HG02588 (cell line): ENCODE data around the gene ADCY3.

Experiments
- ATAC-seq: cut with Tn5 transposase; IDR thresholded peaks from one replicate; pipeline ENCODE4 v1.9.1; 2021; ENCODE audit warnings: mild to moderate bottlenecking, moderate library complexity; ENCODE audit not compliant: unreplicated experiment

The ADCY3 gene

DNA sequence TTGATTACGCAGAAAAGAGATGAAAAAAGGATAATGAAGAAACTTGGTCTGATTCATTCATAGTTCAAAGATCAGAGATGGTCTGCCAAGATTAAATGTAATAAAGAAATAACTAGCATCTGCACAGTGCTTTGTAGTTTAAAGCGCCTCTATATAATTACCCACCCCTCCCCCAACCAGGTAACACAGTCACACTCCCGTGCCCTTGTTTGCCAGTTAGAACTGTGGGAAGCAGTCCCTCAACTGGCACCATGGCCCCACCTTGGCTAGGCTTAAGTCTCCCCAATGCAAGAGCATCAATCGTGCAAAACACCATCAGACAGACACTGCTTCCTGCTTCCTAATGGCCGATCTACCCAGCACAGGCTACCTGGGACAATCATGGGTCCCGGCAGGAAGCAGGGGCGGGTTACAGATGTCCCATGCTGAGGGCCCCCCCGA is 11.6 kb downstream of the ADCY3 start:
- no peak for ATAC-seq

DNA sequence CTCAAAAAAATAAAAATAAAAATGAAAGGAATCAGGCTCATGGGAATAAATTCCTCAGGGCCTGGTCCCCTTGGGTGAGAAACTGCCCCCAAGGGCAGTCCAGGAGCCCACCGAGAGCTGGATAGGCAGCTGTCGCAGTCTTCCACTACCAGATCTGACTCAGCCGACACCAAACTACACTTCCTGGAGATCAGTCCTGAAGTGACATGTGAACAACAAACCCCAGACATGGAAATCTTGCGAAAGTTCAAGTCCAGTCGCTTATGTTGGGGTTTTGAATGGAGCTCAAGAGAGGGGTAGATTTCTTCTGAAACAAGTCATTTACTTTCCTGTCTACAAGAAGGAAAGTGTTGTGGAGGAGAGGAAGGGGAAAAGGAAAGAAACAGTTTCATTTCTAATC is 12.9 kb downstream of the ADCY3 start:
- no peak for ATAC-seq

DNA sequence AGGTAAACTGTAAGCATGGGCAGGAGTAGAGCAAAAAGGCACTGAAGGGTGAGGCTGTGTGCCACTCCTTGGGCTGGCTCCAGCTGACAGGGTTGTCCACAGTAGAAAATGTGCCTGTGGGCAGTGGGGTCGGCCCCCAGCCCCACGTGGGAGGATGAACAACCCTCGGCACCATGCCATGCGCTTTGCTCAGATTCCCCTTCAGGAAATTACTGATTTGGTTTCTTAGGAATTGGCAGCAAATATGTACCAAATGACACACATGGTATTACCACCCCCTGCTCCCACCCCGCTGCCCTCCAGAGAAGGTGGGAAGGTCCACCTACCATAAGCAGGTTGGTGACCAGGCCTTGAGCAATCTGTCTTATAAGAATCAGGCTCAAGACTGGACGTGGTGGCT is 13.6 kb downstream of the ADCY3 start:
- no peak for ATAC-seq

DNA sequence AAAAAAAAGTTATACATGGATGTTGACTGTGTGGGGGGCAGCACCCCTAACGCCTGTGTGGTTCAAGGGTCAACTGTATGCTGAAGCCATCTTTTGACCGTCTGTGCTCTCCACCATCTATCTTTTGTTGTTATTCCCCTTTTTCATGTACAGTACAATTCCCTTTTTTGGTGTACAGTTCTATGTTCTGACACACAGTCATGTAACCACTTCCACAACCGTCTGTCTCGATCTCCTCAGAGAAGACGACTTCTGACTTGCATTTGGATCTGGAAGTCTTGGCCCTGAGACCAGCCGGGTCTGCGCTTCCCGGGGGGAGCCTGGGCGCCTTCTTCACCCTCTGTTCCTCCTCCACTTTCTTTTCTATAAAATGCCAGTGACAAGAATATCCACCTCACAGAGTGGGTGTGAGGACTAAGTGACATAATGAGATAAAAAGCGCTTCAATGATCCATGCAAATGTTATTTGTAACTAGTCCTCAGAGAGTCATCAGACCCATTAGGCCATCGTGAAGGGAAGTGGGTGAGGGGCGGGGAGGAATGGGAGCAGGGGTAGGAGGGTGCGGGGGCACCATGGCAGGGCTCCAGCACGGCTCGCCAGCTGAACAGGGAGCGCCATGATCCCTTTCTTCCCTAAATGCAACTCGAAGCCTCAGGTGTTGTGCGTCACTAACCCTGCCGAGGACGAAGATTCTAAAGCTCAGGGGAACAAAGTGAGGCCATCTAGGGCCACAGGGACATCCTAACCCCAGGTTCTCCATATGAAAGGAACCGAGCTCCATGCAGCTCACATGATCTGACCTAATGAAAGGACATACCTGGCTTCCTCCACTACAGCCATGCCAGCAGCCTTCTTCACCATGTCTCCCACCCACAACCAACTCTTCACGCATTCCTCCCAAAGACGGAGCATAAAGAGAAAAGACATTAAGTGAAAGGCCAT is 16.6 kb downstream of the ADCY3 start:
- no peak for ATAC-seq

DNA sequence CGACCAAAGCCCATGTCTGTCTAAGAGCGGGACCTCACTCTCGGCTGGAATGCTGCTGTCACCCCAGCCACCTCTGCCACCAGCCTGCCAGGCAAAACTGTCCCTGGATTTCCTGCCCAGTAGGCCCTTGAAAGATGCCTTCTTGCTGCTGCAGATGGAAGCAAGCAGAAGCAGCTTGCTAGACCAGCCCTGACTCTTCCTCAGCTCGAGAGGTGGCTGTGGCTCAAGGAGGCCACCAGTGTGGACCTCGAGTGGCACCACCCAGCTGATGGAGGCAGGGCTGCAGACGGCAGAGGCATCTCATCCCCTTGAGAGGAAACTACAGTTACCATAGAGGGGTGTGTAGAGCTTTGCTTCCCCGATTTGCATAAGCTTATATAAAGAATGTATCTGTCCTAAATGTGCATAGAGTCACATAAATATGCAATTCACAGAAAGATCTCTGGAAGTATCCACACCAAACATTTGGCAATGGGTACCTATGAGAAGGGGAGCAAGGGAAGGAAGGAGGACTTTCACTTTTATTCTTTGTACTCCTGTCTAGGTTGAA is 20.6 kb downstream of the ADCY3 start:
- no peak for ATAC-seq

DNA sequence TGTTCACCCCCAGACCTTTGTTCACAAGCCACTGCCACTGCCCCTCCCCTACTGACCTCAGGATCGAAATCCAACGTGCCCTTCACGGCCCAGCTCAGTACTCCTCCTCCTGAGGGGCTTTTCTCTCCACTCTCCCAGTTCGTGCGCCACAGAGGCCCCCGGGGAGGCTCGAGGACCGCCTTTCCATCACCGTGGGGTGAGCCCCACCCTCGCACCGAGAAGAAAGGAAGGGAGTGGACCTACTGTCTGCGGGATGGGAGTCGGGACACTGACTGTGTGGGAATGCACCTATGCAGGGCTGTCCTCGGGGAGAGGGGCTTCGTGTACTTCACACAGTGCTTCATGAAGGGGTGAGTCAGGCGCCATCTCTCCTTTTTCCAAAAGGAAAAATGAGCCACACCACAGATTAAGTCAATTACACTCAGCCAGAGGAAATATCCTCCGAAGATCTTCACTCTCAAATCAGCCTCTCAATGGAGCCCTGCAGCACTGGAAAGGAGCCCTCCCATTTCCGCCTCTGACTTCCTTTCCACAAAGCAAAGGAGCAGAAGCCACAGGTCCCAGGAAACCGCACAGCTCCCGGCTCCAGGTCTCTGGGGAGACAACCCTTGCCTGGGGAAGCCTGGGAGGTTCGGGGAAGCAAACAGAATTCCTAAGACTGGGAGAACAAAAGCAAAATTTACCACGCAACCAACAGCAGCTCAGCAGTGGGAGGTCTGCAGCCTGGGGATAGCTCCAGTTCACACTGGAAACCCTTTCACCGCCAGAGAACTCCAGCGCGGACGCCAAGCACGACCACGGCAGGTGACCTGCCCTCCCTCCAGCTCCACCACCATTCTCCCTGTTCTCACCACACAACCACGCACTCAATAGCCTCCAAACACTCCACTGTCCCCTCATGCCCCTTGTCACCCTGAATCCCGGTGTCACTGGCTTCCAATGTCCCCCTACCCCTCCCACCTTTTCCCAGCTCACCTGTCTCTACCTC is 21.6 kb downstream of the ADCY3 start:
- no peak for ATAC-seq

DNA sequence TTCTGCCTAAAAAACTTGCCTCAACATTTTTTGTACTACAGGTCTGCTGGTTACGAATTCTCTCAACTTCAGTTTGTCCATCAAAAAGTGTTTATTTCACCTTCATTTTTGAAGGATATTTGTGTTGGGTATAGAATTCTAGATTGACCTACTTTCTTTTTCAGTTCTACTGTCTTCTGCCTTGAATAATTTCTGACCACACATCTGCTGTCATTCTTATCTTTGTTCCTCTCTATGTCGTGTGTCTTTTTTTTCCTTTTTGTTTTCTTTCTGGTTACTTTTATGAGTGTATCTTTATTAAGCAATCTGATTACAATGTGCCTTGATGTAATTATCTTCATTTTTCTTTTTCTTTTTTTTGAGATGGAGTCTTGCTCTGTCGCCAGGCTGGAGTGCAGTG is 25.3 kb downstream of the ADCY3 start:
- ATAC-seq, result no peak

DNA sequence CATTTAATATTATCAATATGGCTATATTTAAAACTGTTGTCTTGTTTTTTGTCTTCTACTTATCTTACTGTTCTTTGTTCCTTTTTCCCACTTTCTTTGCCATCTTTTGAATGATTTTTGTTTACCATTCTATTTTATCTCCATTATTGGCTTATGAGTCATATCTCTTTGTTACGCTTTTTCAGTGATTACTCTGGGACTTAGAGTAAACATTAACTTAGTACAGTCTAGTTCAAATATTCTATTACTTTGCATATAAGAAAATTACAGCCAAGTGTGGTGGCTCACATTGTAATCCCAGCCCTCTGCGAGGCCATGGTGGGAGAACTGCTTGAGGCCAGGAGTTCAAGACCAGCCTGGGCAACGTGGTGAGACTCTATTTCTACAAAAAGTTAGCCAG is 26.1 kb downstream of the ADCY3 start:
- ATAC-seq, result no peak

DNA sequence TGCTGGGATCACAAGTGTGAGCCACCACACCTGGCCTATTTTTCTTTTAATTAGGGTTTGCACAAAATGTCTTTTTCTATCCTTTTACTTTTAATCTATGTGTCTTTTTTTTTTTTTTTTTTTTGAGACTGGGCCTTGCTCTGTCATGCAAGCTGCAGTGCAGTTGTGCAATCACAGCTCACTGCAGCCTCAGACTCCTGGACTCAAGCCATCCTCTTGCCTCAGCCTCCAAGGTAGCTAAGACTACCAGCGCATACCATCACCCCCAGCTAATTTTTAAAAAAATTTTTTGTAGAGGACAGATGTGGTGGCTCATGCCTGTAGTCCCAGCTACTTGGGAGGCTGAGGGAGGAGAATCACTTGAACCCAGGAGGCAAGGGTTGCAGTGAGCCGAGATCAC is 27.1 kb downstream of the ADCY3 start:
- ATAC-seq, result no peak

DNA sequence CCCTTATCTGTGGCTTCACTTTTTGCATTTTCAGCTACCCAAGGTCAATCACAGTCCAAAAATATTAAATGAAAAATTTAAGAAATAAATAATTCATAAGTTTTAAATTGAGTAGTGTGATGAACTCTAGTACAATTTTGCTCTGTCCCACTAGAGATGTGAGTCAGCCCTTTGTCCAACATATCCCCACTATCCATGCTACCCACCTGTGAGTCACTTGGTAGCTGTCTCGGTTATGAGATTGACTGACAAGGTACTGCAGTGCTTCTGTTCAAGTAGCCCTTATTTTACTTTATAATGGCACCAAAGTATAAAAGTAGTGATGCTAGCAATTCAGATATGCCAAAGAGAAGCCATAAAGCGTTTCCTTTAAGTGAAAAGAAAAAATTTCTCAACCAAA is 28.8 kb downstream of the ADCY3 start:
- ATAC-seq, result no peak

DNA sequence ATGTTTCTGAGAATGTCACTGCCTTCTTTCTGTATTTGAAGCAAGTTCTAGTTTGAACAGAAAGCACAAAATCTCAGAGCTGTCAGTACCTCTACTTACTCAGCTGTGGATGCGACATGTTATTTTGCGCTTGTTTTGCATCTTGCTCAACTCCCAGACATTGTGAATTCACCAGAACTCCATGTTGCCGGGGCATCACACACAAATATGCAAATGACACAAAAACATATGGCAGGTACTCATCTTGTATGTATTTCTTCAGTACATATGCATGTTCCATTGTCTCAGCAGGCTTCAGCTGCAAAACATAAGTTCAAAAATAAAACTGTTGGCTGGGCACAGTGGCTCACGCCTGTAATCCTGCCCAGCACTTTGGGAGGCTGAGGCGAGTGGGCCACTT is 30.8 kb downstream of the ADCY3 start:
- ATAC-seq, result no peak

DNA sequence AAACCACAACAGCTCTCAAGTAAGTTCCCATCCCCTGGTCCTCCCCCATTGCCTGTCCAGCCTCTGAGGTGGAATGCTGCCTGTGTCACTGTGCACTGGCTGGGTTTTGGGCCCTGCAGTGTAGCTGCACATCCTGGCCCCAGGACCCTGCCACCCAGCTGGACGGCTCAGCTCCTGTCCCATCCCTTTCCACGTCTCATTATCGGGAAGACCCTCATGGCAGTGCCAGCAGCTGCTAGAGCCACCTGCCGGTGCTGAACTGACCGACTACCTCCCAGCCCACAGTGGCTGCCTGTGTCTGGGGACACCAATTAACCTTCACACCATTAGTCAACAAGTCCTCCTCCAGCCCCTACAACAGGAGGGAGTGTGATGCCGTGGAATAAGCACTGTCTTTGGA is 31.9 kb downstream of the ADCY3 start:
- no peak for ATAC-seq

DNA sequence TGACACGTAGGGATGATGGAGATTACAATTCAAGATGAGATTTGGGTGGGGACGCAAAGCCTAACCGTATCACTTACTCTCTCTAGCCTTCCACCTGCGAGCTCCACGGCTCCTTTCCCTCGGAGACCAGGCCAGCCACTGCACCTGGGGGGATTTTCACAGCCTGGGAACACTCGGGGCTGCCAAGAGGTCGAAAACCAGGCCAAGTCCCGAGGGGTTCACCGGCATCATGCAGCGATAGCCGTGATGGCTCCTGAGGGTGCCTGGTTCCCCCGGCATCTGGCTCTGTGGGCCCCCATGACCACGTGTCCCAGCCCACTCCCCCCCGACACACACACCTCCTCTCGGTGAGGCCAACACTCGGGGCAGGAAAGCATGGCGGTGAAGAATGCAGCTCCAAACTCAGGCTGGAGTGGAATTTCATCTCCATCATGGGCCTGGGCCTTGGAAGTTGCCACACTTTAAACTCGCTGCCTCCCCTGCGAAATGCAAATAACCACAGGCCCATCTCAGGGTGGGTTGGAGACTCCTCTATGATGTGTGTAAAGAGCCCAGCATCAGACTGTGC is 32.6 kb downstream of the ADCY3 start:
- ATAC-seq, result no peak

DNA sequence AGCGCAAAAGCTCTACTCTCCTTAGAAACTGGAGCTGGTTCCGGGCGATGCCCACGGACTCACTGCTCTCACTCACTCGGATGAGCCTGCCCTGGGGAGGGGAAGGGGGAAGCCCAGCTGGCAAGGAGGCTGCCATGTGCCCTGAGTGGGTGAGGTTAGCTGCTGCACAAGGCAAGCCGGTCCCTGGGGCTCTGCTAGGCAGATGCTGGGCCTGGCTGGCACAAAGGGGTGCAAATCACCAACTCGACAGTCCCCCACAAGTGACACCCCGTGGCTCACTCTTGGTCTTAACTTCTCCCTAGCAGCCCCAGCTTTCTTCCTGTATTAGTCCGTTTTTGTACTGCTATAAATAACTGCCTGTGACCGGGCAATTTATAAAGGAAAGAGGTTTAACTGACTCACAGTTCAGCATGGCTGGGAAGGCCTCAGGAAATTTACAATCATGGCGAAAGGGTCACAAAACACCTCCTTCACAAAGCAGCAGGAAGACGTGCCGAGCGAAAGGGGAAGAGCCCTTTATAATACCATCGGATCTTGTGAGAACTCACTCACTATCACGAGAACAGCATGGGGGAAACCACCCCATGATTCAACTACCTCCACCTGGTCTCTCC is 33.2 kb downstream of the ADCY3 start:
- peak; percentile 48 for ATAC-seq

DNA sequence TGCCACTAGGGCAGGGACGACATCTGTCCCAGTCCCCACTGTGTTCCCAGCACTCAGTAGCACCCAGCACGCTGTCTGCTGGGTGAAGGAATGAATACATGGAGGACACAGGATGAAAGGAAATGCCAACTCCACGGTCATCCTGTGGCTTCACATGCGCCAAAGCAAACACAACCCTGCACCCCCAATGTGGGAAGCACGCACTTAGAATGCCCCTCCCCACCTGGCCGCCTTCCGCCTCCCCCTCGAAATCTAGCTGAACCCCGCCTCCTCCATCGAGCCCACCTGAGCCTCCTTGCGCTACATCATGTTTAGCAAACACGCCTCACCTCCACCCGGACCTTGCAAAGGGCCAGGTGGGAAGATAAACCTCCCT is 33.9 kb downstream of the ADCY3 start:
- no peak for ATAC-seq

DNA sequence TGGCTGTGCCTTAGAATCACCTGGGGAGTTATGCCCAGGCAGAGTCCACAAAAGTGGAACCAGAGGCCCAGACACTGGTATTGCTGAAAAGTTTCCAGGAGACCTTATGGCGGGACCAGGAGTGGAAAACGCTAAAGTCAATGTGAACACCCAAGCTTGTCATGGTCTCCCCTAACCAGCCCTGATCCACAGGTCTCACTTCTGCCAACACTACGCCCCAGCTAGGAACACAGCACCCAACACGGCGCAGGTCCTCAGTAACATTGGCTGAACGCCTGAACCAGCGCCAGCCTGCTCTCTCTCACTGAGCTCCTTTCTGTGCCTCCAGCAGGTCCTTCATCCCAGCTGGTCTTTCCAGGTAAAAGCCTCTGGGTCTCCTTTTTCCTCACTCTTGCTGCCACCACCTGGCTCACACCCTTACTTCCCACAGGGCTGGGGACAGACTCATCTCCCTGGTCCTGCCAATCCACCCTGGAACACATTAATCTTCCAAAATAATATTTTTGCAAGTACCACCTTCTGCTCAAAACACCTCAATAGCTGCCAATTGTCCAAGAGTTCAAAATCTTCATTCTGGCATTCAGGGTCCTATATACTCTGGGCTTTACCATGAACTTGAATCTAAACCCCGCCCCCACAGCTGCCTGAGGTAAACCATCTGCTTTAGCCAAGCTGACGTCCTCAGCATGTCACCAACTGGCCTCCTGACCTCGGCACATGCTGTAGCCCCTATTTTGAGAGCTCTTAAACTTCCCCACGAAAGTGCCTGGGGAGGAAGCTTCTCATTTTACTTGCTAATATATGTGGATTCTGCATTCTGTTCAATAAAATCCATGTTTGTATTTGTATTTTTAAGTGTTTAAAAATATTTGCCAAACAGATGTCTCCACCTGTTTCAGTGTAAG is 34.6 kb downstream of the ADCY3 start:
- no peak for ATAC-seq

DNA sequence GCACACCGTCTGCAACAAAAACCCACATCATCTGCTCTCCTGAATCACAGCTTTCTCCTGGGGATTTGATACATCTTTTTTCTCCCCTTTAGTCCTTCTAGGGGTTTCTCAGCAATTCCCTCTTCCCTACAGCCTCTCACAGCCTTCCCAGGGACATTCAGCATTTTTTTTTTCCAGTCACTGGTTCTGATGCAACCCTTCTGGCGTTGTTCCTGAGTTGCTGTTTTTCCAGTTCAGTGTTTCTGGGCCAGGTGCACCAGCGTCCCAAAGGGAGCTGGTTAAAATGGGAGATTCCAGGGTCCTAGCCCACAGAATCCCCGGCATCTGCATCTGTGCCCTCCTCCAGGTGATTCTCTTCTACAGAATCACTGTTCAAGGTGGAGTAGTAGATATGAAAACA is 36.1 kb downstream of the ADCY3 start:
- ATAC-seq, result no peak

DNA sequence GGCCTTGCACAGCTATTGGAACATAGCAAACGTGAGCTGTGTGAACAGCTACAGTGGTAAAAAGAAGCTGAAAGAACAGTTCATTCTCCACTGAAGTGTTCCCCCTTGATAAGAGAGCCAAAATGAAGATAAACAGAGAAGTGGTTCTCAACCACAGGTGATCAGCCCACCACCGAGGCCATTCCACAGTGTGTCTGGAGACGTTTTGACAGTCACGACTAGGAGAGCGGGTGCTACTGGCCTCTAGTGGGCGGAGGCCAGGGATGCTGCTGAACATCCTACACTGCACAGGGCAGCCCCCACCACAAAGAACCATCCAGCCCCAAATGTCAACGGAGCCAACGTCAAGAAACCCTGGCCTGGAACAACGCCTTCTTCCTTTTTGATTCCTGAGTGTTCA is 38.4 kb downstream of the ADCY3 start:
- ATAC-seq, result no peak

DNA sequence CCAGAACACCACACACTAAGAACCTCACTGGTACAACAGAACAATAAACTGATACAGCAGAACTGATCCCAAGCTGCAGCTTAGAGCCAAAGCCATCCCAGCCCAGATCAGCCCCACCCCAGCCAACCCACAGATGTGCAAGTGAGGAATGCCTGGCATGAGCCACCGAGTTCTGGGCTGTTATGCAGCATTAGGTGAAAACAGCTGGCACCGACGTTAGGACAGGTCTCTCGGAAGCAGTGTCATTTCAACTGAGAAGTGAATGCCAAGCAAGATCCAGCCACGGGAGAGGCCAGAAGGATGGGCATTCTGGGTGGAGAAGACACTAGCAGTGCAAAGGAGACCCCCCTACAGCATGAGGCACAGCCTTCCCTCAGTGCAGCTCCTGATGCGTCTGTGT is 38.9 kb downstream of the ADCY3 start:
- no peak for ATAC-seq

DNA sequence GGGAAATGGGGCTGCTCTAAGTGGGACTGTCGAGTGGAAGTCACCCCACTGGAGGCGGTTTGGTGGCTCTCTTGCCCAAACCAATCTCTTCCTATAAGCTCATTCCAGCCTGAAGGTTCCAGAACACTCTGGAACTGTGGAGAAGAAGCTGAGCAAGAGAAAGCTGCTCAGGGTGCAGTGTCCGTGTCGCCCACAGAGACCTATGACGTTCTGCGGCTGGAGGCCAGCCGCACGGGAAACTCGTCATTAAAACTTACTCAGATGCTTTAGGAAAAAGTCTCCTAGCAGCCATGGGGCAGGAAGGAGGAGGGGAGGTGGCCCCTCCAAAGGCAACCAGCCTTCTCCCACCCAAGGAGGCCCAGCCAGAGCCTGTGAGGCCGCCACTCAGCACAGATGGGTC is 41.7 kb downstream of the ADCY3 start:
- ATAC-seq, result no peak
